WERI-Rb-1 (cell line): ENCODE data around the gene EEFSEC.

Experiments used
- DNase-seq: peaks from one replicate; pipeline ENCODE4 v3.0.0-alpha.2; 2020
- H3K27ac ChIP-seq: fragments of 250-450 bp; sonication (Bioruptor Pico); 2 replicates; pipeline ENCODE4 v1.5.1; 2020; ENCODE audit warnings: mild to moderate bottlenecking, moderate library complexity
- H3K27me3 ChIP-seq: fragments of 250-450 bp; sonication (Bioruptor Pico); 2 replicates; pipeline ENCODE4 v1.5.1; 2021; ENCODE audit warnings: mild to moderate bottlenecking, low read depth, moderate library complexity; ENCODE audit not compliant: insufficient read depth, severe bottlenecking
- H3K36me3 ChIP-seq: fragments of 250-450 bp; sonication (Bioruptor Pico); 2 replicates; pipeline ENCODE4 v1.5.1; 2020; ENCODE audit warnings: mild to moderate bottlenecking, moderate library complexity
- H3K4me3 ChIP-seq: 2 replicates; pipeline ENCODE4 v1.5.1; 2011; ENCODE audit warnings: low read depth, mild to moderate bottlenecking, control low read depth, low read length
- H3K9me3 ChIP-seq: fragments of 250-450 bp; sonication (Bioruptor Pico); 2 replicates; pipeline ENCODE4 v1.5.1; 2021; ENCODE audit warnings: mild to moderate bottlenecking, moderate library complexity; ENCODE audit not compliant: severe bottlenecking
- TF ChIP-seq, protein P1 (sequence below): IDR thresholded peaks from 2 replicates; pipeline ENCODE4 v1.5.1; 2011; ENCODE audit warnings: low read depth, mild to moderate bottlenecking, control low read depth, inconsistent platforms, low read length

Gene EEFSEC

DNA sequence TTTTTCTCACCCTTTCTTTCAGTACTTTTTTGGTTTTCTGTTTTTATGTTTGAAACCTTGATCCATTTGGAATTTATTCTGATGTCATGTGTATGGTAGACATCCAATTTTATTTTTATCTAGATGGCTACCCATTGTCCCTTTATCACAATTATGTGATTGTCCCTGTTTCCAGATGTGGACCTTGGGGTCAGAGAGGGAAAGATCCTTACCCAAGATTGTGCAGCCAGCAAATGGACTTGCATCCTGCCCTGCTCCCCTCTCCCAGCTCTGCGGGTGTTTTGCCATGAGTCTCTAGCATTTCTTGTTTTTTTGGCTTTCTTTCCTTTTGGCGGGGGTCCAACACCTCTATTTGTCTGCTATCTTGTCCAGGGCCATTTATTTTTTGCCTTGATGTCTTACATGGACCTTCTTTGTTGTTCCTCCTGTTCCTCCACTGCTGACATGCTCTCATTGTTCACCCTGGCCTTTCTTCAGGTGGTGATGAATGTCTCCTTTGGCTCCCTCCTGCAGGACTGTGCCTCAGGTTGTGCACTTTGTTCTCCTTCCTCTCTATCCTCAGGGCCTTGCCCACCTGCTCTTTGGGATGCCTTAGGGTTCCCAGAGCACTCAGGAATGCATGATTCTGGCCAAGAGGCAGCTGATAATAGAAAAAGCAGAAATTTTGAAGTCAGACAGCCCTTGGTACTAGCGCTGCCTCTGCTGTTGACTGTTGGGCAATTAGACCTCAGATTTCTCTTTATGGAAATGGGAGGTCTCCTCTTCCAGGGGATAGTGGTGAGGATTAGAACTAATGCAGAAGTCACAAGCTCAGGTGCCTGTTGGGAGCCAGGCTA, 84.3 kb downstream of the EEFSEC start:
- no peaks in the 10 kb centered on the region for H3K9me3 ChIP-seq
- H3K4me3 ChIP-seq = no peak overlapping the region
- no peaks in the 10 kb centered on the region for H3K36me3 ChIP-seq
- DNase-seq = no peak
- H3K27me3 ChIP-seq = no peaks in the 10 kb centered on the region
- TF ChIP-seq, protein P1, sequence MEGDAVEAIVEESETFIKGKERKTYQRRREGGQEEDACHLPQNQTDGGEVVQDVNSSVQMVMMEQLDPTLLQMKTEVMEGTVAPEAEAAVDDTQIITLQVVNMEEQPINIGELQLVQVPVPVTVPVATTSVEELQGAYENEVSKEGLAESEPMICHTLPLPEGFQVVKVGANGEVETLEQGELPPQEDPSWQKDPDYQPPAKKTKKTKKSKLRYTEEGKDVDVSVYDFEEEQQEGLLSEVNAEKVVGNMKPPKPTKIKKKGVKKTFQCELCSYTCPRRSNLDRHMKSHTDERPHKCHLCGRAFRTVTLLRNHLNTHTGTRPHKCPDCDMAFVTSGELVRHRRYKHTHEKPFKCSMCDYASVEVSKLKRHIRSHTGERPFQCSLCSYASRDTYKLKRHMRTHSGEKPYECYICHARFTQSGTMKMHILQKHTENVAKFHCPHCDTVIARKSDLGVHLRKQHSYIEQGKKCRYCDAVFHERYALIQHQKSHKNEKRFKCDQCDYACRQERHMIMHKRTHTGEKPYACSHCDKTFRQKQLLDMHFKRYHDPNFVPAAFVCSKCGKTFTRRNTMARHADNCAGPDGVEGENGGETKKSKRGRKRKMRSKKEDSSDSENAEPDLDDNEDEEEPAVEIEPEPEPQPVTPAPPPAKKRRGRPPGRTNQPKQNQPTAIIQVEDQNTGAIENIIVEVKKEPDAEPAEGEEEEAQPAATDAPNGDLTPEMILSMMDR = no peak
- H3K27ac ChIP-seq = no peak overlapping the region

DNA sequence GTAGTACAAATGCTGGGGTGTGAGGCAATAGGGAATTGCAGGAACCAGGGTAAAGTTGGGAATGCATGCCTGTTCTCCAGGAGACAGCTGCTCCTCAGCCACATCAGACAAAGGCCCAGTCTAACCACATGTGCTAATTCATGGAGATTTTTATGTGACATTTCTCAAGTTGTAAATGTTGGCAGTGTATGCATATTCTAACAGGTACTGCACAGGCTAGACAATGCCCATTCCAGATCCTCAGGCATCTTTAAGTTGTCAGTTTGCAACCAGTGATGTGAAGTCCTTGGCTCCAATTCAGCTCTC, 84.9 kb downstream of the EEFSEC start:
- TF ChIP-seq, protein P1 = no peak
- Histone ChIP-seq H3K27me3 (no peaks in the 10 kb centered on the region), H3K4me3 (no peak overlapping the region), H3K9me3 (no peaks in the 10 kb centered on the region), H3K27ac (no peak overlapping the region), H3K36me3 (no peaks in the 10 kb centered on the region)
- no peak for DNase-seq

DNA sequence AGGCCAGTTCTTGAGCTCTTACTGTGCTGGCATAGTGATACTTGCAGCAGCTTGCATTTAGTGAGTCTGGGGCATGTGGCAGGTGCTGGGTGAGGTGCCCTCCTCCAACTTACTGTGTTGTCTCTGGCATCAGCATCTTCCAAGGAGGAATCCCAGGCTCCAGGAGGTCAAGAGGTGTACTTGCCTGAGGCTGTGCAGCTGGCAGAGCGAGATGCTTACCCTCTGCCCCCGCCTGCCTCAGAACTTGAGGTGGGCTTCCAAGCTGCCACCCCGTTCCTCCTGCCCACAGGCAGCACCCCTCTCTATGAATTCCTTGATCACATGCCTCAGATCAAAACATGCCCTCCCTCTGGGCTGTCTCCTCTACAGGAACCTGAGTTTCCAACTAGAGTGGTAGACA, 86.0 kb downstream of the EEFSEC start:
- no peaks in the 10 kb centered on the region for H3K27me3 ChIP-seq
- no peak for DNase-seq
- TF ChIP-seq, protein P1 = no peak
- no peak overlapping the region for H3K27ac ChIP-seq
- no peaks in the 10 kb centered on the region for H3K9me3 ChIP-seq
- no peak overlapping the region for H3K4me3 ChIP-seq
- H3K36me3 ChIP-seq = no peaks in the 10 kb centered on the region

DNA sequence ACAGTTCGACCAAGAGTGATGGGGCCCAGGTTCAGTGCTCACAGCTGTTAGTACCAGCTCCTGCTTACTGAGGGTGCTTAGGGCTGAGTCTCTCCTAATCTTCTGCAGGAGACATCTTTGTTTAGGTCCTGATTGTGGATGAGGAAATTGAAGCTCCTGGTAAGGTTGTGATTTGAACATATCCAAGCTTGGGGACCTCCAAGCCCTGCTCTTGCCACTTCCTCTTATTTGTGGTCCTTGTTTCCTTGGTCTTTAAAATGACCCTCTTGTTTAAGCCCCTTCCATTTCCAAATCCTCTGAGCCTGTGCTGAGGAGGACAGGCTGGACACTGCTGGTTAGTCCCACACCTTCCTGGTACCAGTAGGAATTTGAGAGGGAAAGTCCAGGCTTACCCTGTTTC, 87.0 kb downstream of the EEFSEC start:
- Histone ChIP-seq H3K27me3 (no peaks in the 10 kb centered on the region), H3K36me3 (no peaks in the 10 kb centered on the region), H3K4me3 (no peak overlapping the region), H3K9me3 (no peaks in the 10 kb centered on the region), H3K27ac (no peak overlapping the region)
- TF ChIP-seq, protein P1 = no peak
- no peak for DNase-seq

DNA sequence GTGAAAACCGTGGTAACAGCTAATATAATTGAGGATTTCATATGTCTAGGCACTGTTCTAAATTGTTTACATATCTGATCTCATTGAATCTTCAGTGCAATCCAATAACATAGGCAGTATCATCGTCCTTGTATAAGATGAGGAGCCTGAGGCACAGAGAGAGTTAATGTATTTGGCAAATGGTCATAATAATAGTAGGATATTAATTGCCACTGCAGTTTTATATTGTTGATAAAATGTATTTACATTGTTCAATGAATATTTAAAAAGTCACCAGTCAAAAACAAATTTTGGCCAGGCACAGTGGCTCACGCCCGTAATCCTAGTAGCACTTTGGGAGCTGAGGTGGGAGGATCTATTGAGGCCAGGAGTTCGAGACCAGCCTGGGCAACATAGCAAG, 88.5 kb downstream of the EEFSEC start:
- TF ChIP-seq, protein P1 = no peak
- no peaks in the 10 kb centered on the region for H3K27me3 ChIP-seq
- H3K9me3 ChIP-seq = no peaks in the 10 kb centered on the region
- no peaks in the 10 kb centered on the region for H3K36me3 ChIP-seq
- H3K4me3 ChIP-seq = no peak overlapping the region
- no peak for DNase-seq
- no peak overlapping the region for H3K27ac ChIP-seq
